K562 (cell line): Measurements from ENCODE around the gene EIF4E3.

ENCODE experiments used
- CTCF ChIP-seq, 3 experiments: IDR thresholded peaks in 2 of 3; conservative IDR thresholded peaks in 1 of 3; 2 replicates each; pipeline ENCODE4 v1.5.1; 2011 to 2012; ENCODE audit warnings: low read length in 3 of 3, mild to moderate bottlenecking in 3 of 3, control low read depth in 2 of 3, improper control_type of control experiment in 1 of 3, inconsistent platforms in 1 of 3, low read depth in 1 of 3, mixed read lengths in 1 of 3, moderate library complexity in 1 of 3; ENCODE audit not compliant: insufficient read depth in 2 of 3
- EGR1 ChIP-seq: fragments of 450-650 bp; conservative IDR thresholded peaks from 2 replicates; pipeline ENCODE4 v1.6.1; 2017; ENCODE audit warnings: mild to moderate bottlenecking
- KDM4B ChIP-seq, 2 experiments: fragments of 450-650 bp in 1 of 2; sonication (generic) in 1 of 2; IDR thresholded peaks; 2 replicates each; pipeline ENCODE4 v1.6.1; 2016 to 2017; ENCODE audit warnings: borderline replicate concordance in 2 of 2, antibody characterized with exemption in 1 of 2, low read depth in 1 of 2, mild to moderate bottlenecking in 1 of 2
- MCM7 ChIP-seq, 2 experiments: fragments of 450-650 bp; IDR thresholded peaks; 2 replicates each; pipeline ENCODE4 v1.6.1; 2016 to 2018
- NELFE ChIP-seq: IDR thresholded peaks from 2 replicates; pipeline ENCODE4 v1.6.1; 2011; ENCODE audit warnings: mild to moderate bottlenecking; ENCODE audit not compliant: insufficient read depth, insufficient read length
- POLR2A ChIP-seq: fragments of 450-650 bp; conservative IDR thresholded peaks from 2 replicates; pipeline ENCODE4 v1.6.1; 2016
- SMARCA4 ChIP-seq: fragments of 450-650 bp; IDR thresholded peaks from 2 replicates; pipeline ENCODE4 v1.6.1; 2016
- STAT5A ChIP-seq: IDR thresholded peaks from 2 replicates; pipeline ENCODE4 v1.6.1; 2012; ENCODE audit warnings: low read length, inconsistent platforms, borderline replicate concordance
- TF ChIP-seq, protein P1 (sequence below): sonication (generic); formaldehyde crosslinking; IDR thresholded peaks from 2 replicates; pipeline ENCODE4 v1.5.0; 2020; ENCODE audit warnings: missing genetic modification reagents

GRCh38 chr3:71758091-71758490 lies 32.9 kb upstream of the EIF4E3 start:
- TF ChIP-seq POLR2A: no peak
- no peak for TF ChIP-seq KDM4B (IDR thresholded peaks at IDR 0.05; ENCODE audit: borderline replicate concordance in 2 of 2, low read depth in 1 of 2)
- TF ChIP-seq, protein P1, sequence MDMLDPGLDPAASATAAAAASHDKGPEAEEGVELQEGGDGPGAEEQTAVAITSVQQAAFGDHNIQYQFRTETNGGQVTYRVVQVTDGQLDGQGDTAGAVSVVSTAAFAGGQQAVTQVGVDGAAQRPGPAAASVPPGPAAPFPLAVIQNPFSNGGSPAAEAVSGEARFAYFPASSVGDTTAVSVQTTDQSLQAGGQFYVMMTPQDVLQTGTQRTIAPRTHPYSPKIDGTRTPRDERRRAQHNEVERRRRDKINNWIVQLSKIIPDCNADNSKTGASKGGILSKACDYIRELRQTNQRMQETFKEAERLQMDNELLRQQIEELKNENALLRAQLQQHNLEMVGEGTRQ (CRISPR knock-in tag): no peak
- TF ChIP-seq CTCF (IDR thresholded peaks at IDR 0.05 in 2 of 3, conservative IDR thresholded peaks at IDR 0.05 in 1 of 3; ENCODE audit: insufficient read depth in 2 of 3, low read depth in 1 of 3, low read length in 3 of 3): no peak
- no peak for TF ChIP-seq SMARCA4
- TF ChIP-seq STAT5A: no peak
- TF ChIP-seq EGR1: no peak
- no peak for TF ChIP-seq NELFE
- TF ChIP-seq MCM7 (IDR thresholded peaks at IDR 0.05): no peak
